HG03442 (cell line): ENCODE data around the gene SEC22A.

Source experiments
- ATAC-seq: cut with Tn5 transposase; IDR thresholded peaks from one replicate; pipeline ENCODE4 v1.9.1; 2021; ENCODE audit warnings: mild to moderate bottlenecking, moderate library complexity; ENCODE audit not compliant: unreplicated experiment

SEC22A gene

DNA sequence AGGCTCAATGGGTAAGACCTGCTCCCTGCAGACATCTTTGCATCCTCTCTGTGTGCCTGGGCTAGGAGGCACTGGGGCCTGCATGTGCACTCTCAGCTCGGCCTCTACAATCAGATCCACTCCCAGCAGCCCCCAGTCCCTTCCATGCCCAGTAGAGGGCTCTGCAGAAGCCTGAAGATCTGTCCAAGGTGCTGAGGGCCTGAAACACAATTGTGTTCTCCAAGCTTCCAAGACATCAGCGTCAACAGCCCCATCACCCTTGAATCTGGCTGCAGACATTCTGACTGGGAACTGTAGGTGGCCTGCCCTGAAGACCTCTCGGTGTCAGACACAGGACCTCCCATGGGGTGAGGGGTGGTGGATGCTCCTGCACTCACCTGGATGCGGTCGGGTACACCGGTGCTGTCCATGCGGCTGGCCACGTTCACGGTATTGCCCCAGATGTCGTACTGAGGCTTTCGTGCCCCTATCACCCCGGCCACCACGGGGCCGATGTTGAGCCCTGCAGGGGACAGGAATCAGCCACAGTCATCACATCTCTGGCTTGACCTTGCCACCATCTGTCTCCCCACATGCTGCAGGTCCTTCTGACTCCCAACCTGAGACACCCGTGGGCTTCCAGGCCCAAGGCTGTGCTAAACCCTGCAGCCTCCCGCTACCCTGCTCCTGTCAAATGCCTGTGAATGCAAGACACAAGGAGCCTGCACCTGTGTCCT lies 84.7 kb downstream of the SEC22A start:
- no peak for ATAC-seq

GRCh38 chr3:123287051-123287961 lies 85.6 kb downstream of the SEC22A start:
- no peak for ATAC-seq

- ATAC-seq, result no peak
Measured at GRCh38 chr3:123287962-123288302, 86.2 kb downstream of the SEC22A start.

GRCh38 chr3:123289391-123290106 lies 87.8 kb downstream of the SEC22A start:
- ATAC-seq, result no peak

DNA sequence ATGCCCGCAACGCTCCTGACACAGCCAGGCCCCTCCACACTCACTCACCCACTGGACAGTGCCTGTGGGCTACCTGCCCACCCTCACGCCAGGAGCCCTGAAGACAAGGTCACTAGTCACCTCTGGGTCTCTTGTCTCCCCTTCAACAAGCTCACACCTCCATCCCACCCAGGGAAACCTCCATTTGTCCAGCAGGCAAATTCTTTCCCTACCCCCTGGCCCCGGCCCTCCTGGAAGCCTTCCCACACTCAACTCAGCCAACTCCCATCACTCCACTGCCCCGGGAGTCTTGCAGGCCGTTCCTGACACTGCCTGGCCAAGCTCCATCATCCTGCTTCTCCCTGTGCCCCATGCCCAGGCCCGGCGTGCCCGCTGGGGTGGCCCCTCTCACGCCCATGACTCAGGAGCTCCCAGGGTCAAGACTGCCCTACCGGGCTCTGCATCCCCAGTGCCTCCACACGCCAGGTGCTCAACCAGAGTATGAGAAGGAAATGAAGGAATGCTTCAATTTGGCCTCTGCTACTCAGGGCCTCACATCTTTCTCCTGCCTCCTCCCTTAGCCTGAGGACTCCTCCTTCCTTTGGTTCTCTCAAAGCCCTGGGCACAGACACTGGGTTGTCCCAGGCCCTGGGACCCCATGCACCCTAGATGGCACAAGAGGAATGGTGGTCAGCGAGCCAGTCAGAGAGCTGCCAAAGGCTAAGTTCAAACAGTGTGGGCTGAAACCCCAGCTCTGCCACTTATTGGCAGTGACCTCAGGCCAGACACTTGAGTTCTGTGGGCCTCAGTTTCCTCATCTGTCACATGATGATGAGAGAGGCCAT lies 88.6 kb downstream of the SEC22A start:
- ATAC-seq, result no peak

GRCh38 chr3:123290962-123291361 lies 89.2 kb downstream of the SEC22A start:
- no peak for ATAC-seq

- no peak for ATAC-seq
Measured at GRCh38 chr3:123291404-123291803, 89.7 kb downstream of the SEC22A start.

- no peak for ATAC-seq
Measured at GRCh38 chr3:123292321-123293310, 90.9 kb downstream of the SEC22A start.

DNA sequence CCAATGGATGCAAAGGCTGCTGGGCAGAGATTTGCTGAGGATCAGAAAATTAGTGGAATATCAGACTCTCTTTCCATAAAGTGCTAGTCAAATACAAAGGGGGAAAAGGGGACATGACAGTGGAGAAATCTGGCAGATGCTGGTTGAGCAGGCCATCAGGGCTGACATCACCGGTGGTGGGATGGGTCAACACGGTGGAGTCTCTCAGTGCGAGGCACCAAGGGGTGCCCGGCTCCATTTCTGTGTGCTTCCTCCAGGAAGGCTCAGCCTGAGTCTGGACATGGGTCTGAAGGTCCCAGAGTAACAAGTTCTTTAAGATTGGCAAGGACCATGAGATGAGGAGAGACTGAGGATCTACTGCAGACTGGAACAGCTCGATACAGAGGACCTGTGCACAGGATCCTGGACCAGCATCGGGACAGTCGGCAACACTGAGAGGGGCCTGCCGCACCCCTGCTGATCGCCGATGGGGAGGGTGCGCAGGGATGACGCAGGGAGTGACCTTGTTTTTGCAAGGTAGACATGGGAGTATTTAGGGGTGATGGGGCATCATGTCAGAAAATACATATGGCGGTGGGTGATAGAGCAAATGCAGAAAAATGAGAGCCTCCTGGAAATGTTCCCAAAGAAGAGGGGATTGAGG lies 92.7 kb downstream of the SEC22A start:
- ATAC-seq, result no peak

GRCh38 chr3:123295171-123295900 lies 93.6 kb downstream of the SEC22A start:
- ATAC-seq, result no peak

GRCh38 chr3:123295901-123296250 lies 94.1 kb downstream of the SEC22A start:
- no peak for ATAC-seq

- ATAC-seq, result no peak
Measured at GRCh38 chr3:123296261-123296660, 94.5 kb downstream of the SEC22A start.

DNA sequence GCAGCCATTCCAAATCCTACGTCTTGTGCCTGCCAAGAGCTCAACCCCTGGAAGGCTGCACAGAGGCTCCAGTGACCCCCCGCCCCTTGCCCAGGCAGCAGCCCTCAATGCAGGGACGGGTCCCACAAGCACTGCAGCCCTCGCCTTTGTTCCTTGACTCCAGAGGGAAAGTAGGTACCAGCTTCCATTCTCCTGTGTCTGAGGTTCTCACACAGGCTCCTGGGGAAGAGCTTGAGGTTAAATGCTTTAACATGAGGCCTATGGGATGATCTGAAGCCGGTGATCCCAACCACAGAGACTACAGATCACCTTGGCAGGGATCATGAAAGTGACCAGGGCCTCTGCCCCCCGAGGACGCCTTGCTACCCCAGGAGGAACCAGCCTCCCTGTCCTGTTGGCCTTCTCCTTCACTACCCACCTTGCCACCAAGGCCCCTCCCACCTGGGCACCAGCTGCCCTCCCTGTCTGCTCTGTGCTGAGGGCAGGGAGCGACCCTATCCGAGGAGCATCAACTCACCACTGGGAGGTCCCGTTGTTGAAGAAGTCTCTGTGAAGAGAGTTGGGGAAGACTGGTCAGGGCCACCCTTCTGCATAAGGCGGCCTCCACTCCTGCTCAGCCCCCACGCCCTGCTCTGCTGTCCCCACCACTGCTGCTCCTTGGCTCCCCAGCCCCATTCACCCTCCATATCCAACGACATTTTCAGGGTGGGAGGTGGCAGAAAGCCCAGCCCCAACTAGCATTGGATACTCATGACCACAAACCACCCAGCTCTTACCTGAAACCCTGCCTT lies 95.3 kb downstream of the SEC22A start:
- no peak for ATAC-seq

- no peak for ATAC-seq
Measured at GRCh38 chr3:123297627-123297899, 95.8 kb downstream of the SEC22A start.

DNA sequence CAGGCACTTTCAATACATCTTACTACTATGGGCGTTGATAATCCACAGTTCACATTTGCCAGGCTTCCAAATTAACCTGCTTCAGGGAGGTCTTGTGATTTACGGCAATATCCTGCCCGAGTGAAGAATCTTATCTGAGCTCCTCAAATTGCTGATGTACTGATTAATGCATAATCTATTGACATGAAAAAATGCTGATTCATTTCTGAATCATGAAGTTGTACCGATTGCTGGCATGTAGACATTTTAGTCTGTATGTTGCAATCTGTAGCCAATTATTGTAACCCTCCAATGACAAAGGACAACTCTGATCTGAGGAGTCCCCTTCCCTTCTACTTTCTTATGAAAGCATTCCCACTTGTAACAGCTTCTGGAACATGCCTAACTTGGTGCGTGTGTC lies 97.2 kb downstream of the SEC22A start:
- ATAC-seq, result no peak

DNA sequence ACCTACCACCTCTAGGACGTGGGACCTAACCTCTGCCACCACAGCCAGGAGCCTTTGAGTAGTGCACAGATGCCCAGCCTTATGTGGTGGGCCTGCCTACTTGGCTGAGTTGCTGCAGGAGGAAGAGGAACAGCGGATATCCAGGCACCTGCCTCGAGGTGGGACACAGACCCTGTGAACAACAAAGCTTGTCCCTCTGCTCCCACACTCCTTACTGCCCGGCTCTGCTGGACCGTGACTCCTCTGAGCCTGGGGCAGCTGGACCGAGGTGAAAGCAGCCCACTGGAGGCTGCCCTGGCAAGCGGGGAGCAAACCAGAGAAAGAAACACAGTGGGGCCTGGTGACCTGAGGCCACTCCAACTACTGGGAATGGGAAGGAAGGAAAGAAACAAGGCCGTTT lies 97.8 kb downstream of the SEC22A start:
- no peak for ATAC-seq

- no peak for ATAC-seq
Measured at GRCh38 chr3:123300056-123300455, 98.3 kb downstream of the SEC22A start.

DNA sequence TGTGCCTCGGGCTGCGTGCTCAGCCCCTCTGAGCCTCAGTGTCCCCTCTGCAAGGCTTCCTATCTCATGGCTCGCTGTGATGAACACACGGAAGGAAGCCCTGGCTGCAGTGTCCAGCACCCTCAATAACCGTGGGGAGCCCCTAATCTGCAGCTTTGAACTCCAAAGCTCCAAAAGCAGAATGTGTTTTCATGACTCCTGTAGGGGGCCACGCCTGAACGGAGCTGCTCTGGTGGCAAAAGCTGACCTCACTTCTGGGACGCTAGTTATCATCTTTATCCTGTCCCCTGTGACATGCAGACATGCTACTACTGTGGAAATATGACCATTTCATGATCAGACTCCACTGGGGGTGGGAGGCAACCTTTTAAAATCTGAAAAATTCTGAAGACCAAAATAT lies 98.8 kb downstream of the SEC22A start:
- ATAC-seq, result no peak
